CD1c-positive myeloid dendritic cell (primary cell): ENCODE data around the gene MBOAT7.
"Not testable (repeated sequence)": the region's sequence is repeated elsewhere in the genome, so short reads cannot be mapped to it uniquely, and the experiment has no call there.

Source experiments
- DNase-seq: peaks from one replicate; pipeline ENCODE4 v3.0.0-alpha.2; 2016; ENCODE audit errors: extremely low spot score

MBOAT7 gene, protein sequence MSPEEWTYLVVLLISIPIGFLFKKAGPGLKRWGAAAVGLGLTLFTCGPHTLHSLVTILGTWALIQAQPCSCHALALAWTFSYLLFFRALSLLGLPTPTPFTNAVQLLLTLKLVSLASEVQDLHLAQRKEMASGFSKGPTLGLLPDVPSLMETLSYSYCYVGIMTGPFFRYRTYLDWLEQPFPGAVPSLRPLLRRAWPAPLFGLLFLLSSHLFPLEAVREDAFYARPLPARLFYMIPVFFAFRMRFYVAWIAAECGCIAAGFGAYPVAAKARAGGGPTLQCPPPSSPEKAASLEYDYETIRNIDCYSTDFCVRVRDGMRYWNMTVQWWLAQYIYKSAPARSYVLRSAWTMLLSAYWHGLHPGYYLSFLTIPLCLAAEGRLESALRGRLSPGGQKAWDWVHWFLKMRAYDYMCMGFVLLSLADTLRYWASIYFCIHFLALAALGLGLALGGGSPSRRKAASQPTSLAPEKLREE

DNA sequence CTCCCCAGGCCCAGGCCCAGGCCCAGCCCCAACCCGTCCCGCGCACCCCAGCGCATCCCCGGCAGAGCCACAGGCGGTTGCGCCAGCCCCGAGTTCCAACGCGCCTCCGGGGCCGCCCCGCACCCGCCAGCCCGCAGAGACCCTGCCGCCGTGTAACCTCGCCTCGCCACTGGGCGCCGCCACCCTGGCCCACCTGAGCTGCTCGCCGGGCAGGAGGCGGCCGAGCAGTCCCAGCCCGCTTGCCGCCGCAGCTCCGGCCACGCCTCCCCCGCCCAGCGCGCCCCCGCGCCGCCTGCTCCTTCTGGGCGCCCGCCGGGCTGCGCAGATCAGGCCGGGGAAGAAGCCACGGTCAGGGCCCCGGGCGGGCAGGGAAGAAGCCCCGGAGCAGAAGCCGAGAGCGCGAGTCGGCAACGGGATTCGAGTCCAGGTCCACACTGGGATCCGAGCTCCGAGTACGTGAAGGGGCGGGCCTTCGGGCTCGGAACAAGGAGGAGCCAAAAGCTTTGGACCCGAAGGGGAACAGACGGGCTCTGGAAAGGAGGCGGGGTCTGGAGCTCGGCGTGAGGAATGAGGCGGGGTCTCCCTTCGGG is at the start of gene MBOAT7:
Gene MBOAT7, minus strand, starts transcription at position 436 of the 590 bp plus-strand sequence. CDS start 1,072 bp downstream, outside the sequence.
- DNase-seq: no peak

DNA sequence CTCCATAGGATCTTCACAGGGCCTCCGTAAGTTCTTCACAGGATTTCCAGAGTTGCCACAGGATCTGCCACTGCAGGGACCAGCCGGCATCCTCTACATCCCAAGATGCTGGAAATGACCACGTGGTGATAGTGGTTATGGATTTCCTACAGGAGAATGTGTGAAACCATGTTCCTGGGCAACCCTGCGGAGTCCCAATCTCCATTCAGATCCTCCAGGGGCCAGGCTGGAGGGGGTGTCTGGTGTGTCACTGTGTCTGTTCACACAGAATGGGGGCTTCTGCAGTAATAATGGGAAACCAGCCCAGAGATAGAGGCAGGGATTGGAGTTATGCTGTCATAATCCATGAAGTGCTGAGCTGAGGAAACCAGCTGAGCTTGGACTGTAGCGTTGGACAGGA is 44.6 kb upstream of the MBOAT7 start:
- no peak for DNase-seq

DNA sequence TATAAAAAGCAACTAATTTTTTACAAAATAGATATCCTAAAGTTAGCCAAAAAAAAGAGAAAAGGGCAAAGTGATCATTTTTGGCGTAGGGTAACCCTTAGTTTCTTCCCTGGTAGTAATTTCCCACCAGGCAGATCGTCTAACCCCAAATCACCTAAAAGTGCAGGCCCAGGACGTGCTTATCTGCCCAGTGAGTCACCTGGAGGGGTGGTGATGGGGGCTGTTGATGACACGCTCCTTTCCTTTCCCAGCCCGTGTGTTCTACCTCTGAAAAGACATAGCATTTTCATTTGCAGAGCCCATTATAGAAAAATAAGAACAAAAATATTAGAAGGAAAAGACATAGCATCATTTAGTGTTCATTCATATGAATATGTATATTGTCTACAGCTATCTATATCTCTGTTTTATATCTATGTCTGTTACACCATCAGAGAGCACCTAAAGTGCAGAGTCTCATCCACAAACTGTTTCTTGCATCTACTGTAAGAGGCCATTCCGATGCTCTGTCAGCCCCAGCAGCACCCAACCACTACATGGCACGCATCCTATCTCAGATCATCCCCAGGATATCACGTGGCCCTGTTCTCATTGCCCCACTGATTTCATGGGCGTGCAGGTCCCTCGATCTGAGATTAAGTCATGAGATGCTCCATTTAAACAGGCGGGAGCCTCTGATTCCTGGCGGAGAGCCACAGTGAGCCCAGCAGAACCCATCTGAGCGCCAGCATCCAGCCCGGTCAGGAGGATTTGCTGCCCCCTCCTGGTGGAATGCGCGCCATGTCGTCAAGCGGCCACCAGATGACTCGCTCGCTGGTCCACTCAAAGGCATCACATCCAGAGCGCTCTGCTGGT is 41.9 kb upstream of the MBOAT7 start:
- peak; percentile 87 for DNase-seq

DNA sequence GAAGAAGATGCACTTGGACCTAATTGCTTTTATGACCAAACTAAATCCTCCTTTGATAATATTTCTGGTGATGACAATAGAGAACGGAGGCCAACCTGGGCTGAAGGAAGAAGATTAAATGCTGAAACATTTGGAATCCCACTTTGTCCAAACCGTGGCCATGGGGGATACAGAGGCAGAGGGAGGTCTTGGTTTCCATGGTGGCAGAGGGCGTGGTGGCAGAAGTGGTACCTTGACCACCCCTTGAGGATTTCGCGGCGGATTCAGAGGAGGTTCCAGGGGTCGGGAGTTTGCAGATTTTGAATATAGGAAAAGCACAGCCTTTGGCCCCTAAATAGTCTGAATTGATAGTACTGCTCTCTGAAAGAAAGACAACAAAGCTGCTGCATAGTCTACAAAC is 40.7 kb upstream of the MBOAT7 start:
- DNase-seq: no peak

DNA sequence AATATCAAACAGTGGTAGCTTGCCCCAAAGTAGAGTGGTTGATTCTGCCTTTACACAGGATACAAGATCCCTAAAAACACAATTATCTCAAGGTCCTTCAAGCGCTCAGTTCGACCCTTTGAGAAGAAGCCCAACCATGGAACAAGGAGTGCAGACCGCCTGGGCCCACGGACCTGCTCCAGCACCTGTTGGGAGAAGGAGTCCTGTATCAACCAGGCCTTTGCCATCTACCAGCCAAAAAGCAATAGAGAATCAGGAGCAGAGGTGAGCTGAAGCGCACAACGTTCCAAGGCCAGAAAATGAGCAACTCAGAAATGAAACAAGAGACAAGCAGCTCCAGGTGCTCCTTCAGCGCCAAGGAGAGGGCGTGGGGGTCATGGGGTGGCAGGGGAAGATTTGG is 39.8 kb upstream of the MBOAT7 start:
- DNase-seq: no peak

DNA sequence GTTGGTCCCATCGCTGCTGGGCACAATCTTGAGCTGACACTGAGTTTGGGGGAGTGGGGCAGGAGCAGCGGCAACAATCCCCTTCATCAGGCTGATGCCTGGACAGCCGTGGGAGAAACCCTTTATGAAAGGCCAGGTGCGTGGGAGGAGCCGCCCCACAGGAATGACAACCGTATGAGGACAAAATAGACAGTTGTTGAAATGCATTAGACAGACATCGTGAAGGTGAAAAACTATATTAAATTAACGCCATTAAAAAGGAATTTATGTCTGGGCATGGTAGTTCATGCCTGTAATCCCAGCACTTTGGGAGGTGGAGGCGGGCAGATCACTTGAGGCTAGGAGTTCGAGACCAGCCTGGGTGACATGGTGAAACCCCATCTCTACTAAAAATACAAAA is 35.2 kb upstream of the MBOAT7 start:
- not testable (repeated sequence) for DNase-seq

DNA sequence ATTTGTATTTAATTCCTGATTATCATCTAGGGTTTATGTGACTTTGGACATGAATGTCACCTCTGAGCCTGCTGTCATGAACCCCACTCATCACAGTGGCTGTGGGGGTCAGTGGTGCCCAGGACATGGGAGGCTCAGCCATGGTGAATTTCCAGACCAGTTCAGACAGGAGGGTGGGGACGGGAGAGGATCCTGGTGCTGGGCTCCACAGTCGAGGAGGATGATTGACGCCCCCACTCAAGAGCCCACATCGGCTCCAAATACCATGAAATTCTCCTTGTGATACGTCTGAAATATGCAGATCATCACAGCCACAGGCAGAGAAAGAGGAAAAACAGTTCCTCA is 34.5 kb upstream of the MBOAT7 start:
- not testable (repeated sequence) for DNase-seq

DNA sequence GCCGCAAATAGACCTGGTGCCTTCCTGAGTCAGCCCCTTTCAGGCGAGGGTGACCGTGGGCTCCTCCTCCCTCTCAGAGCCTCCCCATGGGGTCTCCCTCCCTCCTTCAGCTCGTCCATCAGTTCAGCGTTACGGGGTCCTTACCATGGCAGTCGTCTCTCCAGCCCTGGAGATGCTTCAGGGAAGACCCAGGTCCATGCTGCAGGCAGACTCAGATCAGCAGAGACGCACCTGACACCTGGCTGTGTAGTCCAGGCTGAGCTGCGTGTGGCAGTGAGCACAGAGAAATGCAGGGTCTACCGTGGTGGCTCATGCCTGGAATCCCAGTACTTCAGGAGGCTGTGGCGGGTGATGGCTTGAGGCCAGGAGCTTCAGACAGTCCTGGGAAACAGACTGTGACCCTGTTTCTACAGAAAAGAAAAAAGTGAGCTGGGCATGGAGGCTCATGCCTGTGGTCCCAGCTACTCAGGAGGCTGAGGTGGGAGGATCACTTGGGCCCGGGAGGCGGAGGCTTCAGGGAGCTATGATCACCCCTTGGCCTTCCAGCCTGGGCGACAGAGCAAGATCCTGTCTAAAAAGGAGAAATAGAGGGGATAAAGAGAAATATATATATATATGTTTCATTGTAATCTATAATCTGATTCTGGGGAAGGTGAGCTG is 34.0 kb upstream of the MBOAT7 start:
- DNase-seq: not testable (repeated sequence)

DNA sequence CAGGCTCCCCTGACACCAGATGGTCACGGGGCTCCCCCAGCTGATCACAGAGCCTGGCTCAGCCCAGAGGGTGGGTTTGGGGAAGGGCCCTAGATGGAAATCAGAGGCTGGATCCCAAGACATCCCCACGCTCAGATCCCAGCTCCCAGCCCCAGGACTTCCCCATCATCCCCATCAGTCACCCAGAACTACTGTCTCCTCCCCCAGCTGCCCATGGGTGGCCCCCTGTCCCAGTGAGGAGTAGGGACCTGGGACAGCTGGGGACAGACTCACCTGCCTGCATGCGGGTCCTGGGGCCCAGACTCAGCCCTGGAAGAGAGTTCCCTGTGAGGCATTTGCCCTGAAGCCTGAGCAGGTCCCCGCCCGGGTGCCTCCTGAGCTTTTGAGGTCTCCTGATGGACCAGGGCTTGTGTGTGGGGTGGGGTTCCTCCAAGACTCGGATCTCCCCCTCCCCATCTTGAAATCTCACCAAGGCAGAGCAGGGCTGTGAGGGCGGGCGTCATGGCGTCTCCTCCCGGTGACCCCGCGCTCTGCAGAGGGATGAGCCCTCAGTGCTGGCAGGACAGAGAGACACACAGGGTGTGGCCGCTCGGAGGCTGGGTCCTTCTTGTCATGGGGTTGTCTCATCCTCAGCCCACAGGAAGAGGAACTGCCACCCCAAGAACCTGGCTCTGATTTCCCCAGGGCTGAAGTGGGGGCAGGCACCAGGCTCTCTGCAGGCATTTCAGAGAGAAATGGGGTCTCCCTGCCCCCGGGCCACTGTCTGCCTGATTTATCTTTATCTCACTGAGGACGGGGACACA is 33.3 kb upstream of the MBOAT7 start, which contains the start of gene LILRB3:
Gene LILRB3, minus strand, starts transcription at position 534 of the 803 bp plus-strand sequence. Its CDS starts 31 bp downstream, at position 503.
- DNase-seq: peak; percentile 49

DNA sequence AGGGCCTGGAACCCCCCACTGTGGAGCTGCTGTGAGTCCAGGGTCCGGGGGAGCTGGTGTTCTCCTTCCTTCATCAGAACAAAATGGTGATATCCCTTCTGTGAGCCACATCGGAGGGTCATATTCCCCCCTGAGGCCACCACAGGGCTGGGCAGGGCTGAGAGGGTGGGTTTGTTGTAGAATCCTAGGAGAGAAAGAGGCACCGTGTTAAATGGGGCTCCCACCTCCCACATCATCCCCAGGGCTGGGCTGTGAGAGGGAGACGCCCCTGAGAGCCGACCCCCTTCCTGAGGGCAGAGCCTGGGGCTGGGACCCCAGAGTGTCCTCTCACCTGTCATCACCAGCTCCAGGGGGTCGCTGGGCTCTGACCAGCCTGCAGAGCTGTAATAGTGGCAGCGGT is 32.6 kb upstream of the MBOAT7 start:
- not testable (repeated sequence) for DNase-seq

DNA sequence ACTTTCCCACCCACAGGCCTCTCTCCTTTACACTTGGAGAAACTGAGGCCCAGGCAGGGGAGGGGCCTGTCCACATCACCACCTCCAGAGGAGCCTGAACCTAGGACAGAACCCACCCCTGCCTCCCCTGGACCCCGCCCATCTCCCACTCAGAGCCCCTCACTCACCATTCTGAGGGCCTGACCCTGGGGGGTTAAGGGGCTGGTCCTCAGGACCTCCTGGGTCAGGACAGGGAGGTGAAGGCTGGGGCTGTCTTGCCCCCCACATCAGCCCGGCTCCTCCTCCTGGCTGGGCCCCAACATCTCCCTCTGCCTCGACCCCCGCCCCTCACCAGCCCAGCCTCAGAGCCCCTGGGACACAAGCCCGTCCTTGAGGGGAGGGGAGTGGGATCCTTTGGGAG is 30.3 kb upstream of the MBOAT7 start:
- DNase-seq: not testable (repeated sequence)

DNA sequence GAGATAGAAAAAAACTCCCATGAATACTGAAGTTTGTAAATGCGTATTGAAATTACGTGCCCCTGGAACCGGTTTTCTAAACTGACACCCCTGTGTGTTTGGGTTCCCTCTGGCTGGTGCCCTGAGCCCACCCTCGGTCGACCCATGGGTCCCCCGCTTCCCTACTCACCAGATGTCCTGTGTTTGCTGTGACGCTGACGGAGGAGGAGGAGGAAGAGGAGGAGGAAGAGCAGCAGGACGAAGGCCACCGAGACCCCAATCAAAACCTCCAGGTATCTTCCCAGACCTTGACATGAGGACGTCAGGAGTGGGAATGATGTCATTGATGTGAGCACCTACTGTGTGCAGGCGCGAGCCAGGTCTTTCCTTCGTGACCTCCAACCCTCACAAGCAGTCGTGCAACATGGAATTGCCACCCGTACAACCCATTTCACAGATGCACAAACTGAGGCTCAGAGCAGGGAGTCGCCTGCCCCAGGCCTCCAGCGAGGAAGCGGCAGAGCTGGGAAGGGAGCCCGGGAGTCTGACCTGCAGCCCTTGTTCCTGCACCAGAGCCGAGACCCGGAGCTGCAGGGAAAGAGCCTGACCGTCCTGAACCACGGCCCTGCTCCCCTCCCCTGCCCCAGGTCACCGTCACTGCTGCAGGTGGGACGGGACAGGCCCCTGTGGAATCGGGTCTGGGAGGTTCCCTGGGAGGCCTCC is 29.7 kb upstream of the MBOAT7 start:
- DNase-seq: no peak

DNA sequence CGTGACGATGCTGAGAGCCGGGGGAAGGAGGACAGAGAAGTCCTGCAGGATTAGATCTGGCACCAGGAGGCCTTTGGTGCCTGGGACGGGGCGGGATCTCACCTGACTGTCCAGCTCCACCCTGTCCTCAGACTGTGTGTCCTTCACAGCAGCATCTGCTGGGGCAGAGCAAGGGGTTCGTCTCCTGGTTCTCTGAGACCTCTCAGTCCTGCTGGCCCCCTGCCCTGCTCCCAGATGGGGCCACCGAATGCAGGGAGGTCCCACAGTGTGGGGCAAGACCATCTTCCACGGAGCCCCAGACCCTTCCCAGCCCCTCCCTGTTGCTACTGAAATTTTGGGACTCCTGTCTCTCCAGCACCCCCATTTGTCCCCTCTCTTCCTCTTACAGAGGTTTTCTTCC is 28.9 kb upstream of the MBOAT7 start:
- DNase-seq: no peak

DNA sequence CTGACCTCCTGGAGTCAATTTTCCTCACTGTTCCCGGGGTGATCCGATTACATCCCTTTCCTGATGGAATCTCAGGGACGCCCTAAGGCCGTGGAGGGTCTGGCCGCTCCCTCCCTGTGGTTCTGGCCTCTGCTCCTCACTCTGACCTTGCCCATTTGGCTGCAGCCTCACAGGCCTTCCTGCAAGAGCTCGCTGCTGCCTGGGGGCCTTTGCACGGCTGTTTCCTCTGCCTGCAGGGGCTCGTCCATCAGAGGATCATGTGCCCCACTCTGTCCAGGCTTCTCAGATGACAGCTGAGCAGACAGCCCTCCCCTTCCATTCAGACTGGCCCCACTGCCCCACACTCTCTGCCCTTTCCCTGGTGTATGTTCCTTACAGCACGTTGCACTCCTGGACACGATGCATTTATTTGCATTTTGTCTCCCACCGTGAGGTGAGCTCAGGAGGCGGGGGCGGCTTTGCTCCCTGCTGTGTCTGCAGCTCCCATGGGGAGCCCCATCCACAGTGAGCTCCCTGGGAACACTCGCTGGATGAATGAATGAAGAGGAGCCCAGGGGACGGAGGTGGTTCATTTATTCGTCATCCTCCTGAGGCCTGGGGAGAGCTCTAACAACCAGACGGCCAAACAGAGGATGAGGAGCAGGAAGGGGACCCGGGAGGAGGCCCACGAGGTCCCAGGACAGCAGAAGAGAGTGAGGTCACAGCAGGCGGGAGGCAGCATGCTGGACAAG is 28.3 kb upstream of the MBOAT7 start:
- DNase-seq: not testable (repeated sequence)

DNA sequence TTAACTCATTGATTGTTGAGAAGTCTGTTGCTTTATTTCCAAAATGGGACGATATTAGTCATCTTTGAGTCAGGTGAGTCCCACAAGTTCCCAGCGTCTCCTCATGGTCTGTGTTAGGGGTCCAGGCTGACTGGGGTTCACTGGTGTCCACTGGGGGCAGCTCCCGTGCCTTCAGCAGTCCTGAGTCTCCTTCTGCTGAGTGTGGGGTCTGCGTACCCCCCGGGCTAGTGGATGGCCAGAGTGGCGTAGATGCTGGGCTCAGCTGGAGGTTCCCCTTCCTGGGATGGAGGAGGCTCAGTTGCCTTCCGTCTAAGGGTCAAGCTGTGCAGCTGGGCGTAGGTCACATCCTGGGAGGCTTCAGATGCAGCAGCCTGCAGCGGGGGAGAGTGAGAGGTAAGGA is 27.5 kb upstream of the MBOAT7 start:
- no peak for DNase-seq

DNA sequence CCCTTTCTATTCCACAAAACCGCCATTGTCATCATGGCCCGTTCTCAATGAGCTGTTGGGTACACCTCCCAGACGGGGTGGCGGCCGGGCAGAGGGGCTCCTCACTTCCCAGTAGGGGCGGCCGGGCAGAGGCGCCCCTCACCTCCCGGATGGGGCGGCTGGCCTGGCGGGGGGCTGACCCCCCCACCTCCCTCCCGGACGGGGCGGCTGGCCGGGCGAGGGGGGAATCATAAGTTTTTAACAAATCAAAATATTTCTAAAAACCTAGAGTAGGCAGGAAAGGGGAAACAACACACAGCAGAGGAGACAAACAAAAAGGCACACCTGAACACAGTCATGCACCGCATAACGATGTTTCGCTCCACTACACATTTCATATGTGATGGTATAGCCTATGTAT is 25.4 kb upstream of the MBOAT7 start:
- DNase-seq: not testable (repeated sequence)

DNA sequence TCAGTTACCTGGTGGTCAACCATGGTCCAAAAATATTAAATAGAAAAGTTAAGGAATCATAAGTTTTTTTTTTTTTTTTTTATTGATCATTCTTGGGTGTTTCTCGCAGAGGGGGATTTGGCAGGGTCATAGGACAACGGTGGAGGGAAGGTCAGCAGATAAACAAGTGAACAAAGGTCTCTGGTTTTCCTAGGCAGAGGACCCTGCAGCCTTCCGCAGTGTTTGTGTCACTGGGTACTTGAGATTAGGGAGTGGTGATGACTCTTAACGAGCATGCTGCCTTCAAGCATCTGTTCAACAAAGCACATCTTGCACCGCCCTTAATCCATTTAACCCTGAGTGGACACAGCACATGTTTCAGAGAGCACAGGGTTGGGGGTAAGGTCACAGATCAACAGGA is 24.8 kb upstream of the MBOAT7 start:
- not testable (repeated sequence) for DNase-seq

DNA sequence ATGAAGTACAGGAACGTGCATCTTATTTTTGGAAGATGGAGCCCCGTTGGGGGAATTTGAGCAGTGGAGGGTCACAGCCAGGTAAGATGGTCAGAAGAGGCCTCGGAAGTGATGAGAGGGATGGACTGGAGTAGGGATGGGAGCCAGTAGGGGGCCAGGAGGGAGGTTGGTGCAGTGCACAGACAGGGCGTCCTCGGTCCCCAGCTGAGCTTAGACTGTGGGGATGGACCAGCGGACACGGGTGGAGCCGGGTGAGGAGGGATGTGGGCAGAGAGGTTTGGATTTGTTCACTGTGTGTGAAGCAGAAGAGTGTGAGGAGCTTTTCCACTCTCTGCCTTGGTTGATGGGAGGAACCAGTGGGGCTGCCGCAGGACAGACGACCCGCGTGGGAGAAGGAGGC is 21.9 kb upstream of the MBOAT7 start:
- DNase-seq: no peak

DNA sequence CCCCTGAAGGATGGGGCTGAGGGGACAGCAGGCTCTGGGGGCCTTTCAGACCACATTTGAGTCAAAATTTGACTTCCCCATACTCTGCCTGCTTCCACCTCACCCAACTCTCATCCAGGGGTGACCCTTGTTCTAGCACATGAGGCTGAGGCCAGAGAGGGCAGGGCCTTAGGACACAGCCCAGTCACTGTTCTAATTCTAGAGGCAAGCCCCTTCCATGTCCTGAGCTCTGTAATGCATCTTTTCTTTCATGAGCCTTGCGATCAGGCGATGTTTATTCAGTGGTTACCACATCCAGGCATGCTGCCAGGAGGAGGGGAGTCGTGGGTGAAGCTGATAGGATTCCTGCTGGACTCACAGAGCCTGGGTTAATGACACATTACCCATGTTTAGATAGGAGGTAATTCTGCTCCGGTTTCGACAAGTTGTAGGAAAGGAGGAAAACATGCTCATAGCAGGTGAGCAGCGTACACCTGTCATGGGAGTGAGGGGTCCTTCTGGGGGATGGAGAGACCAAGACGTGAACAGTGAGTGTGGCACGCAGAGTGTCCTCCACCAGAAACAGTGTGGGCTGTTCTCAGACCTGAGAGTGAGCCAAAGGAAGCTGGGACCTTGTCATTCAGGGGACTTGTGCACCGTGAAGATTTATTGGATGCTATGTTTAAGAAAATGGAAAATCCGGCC is 20.6 kb upstream of the MBOAT7 start:
- DNase-seq: peak; percentile 90
